Activated T-cell treated with anti-CD3 and anti-CD28 coated beads, Interleukin-2, amount 50 U/mL, for 24 hours (primary cell): ENCODE data around the gene KLF9.
A peak's percentile ranks its signal among the peaks of the same experiment; 100 is the strongest.

Experiments
- DNase-seq: peaks from one replicate; pipeline ENCODE4 v3.0.0-alpha.2; 2020
- H3K27ac Mint-ChIP-seq: 2 replicates; pipeline ENCODE4 v1.8.0; 2020; ENCODE audit warnings: mild to moderate bottlenecking, mixed read lengths
- H3K27me3 Mint-ChIP-seq: 2 replicates; pipeline ENCODE4 v1.8.0; 2020; ENCODE audit warnings: mixed read lengths
- H3K36me3 Mint-ChIP-seq: 2 replicates; pipeline ENCODE4 v1.8.0; 2020; ENCODE audit warnings: low read depth, mixed read lengths
- H3K4me1 Mint-ChIP-seq: 2 replicates; pipeline ENCODE4 v1.8.0; 2020; ENCODE audit warnings: low read depth, mixed read lengths
- H3K4me3 Mint-ChIP-seq: 2 replicates; pipeline ENCODE4 v1.8.0; 2020; ENCODE audit warnings: mild to moderate bottlenecking, moderate library complexity, mixed read lengths
- H3K9me3 Mint-ChIP-seq: 2 replicates; pipeline ENCODE4 v1.8.0; 2020; ENCODE audit warnings: mixed read lengths

The KLF9 gene

GRCh38 chr9:70438341-70438928 is 24.0 kb upstream of the KLF9 start:
- Mint-ChIP-seq H3K36me3 (no peaks in the 10 kb centered on the region), H3K4me3 (no peak overlapping the region), H3K27me3 (no peaks in the 10 kb centered on the region), H3K9me3 (no peaks in the 10 kb centered on the region), H3K27ac (peak overlapping the region; percentile 12), H3K4me1 (peaks cover 17% of the 10 kb centered on the region)
- no peak for DNase-seq

- no peak for DNase-seq
- Mint-ChIP-seq H3K4me1 (peaks cover 17% of the 10 kb centered on the region), H3K36me3 (no peaks in the 10 kb centered on the region), H3K9me3 (no peaks in the 10 kb centered on the region), H3K27me3 (no peaks in the 10 kb centered on the region), H3K27ac (no peak overlapping the region), H3K4me3 (no peak overlapping the region)
Observed at GRCh38 chr9:70435948-70436347, 21.5 kb upstream of the KLF9 start.

DNA sequence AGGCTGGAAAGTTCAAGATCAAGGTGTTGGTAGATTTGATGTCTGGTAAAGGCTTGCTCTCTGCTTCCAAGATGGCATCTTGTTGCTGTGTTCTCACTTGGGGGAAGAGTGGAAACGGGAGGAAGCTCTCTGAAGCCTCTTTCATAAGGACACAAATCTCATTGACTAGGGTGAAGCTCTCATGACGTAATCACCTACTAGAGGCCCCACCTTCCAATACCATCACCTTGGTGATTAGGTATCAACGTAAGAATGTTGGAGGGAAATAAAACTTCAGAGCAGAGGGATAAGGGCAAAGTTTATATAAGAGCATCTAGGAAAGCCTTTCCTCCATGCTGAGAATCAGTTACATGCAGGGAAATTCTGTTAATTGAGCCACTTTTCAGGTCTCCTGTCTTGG is 15.4 kb upstream of the KLF9 start:
- H3K9me3 Mint-ChIP-seq, result no peaks in the 10 kb centered on the region
- H3K27ac Mint-ChIP-seq, result no peak overlapping the region
- no peak for DNase-seq
- H3K4me1 Mint-ChIP-seq, result peaks cover 2% of the 10 kb centered on the region
- H3K36me3 Mint-ChIP-seq, result no peaks in the 10 kb centered on the region
- H3K27me3 Mint-ChIP-seq, result no peaks in the 10 kb centered on the region
- H3K4me3 Mint-ChIP-seq, result no peak overlapping the region

- no peak overlapping the region for H3K4me3 Mint-ChIP-seq
- no peak for DNase-seq
- no peaks in the 10 kb centered on the region for H3K27me3 Mint-ChIP-seq
- no peak overlapping the region for H3K27ac Mint-ChIP-seq
- no peaks in the 10 kb centered on the region for H3K9me3 Mint-ChIP-seq
- H3K4me1 Mint-ChIP-seq, result peaks cover 2% of the 10 kb centered on the region
- H3K36me3 Mint-ChIP-seq, result no peaks in the 10 kb centered on the region
Observed at GRCh38 chr9:70428781-70429180, 14.3 kb upstream of the KLF9 start.

- no peaks in the 10 kb centered on the region for H3K27me3 Mint-ChIP-seq
Observed at GRCh38 chr9:70427161-70427945, 12.9 kb upstream of the KLF9 start.

DNA sequence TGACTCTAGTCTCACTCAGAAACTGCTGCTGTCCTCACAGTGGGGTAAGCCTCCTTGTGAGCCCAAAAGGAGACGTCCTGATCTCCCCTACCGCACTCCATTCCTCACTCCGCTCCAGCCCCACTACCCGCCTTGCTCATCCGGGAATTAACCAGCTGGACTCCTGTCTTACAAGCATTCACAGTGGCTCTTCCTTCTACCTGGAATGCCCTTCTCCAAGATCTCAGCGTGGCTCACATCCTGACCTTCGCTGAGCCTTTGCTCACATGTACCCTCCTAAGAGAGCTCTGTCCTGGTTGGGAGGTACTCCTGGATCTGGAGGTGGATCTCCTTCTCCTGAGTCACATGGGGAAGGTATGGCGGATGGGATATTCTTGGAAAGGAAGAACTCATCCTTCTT is 10.7 kb upstream of the KLF9 start:
- no peak overlapping the region for H3K4me3 Mint-ChIP-seq
- H3K27me3 Mint-ChIP-seq, result no peaks in the 10 kb centered on the region

More at GRCh38 chr9:70427161-70427945, 12.9 kb upstream of the KLF9 start:
- DNase-seq, result no peak
- H3K36me3 Mint-ChIP-seq, result no peaks in the 10 kb centered on the region
- H3K27ac Mint-ChIP-seq, result no peak overlapping the region
- peaks cover 7% of the 10 kb centered on the region for H3K4me1 Mint-ChIP-seq
- H3K4me3 Mint-ChIP-seq, result no peak overlapping the region
- no peaks in the 10 kb centered on the region for H3K9me3 Mint-ChIP-seq

GRCh38 chr9:70422371-70423043 is 8.1 kb upstream of the KLF9 start:
- no peak for DNase-seq
- peaks cover 42% of the 10 kb centered on the region for H3K4me1 Mint-ChIP-seq
- H3K27ac Mint-ChIP-seq, result peak overlapping the region; percentile 100
- H3K9me3 Mint-ChIP-seq, result no peaks in the 10 kb centered on the region
- H3K4me3 Mint-ChIP-seq, result no peak overlapping the region
- peaks cover 2% of the 10 kb centered on the region for H3K36me3 Mint-ChIP-seq
- no peaks in the 10 kb centered on the region for H3K27me3 Mint-ChIP-seq

More for the DNA sequence above, 10.7 kb upstream of the KLF9 start:
- Mint-ChIP-seq H3K9me3 (no peaks in the 10 kb centered on the region), H3K27ac (no peak overlapping the region), H3K36me3 (no peaks in the 10 kb centered on the region), H3K4me1 (peaks cover 28% of the 10 kb centered on the region)
- DNase-seq, result no peak

GRCh38 chr9:70421272-70422180 is 7.1 kb upstream of the KLF9 start:
- Mint-ChIP-seq H3K36me3 (peaks cover 2% of the 10 kb centered on the region), H3K4me1 (peaks cover 43% of the 10 kb centered on the region), H3K27me3 (no peaks in the 10 kb centered on the region), H3K27ac (peak overlapping the region; percentile 100), H3K4me3 (peak overlapping the region; percentile 89), H3K9me3 (no peaks in the 10 kb centered on the region)
- DNase-seq, result peak; percentile 40

GRCh38 chr9:70420441-70421271 is 6.2 kb upstream of the KLF9 start:
- no peak for DNase-seq
- peak overlapping the region; percentile 100 for H3K27ac Mint-ChIP-seq
- H3K9me3 Mint-ChIP-seq, result no peaks in the 10 kb centered on the region
- peaks cover 43% of the 10 kb centered on the region for H3K4me1 Mint-ChIP-seq
- peak overlapping the region; percentile 89 for H3K4me3 Mint-ChIP-seq
- H3K27me3 Mint-ChIP-seq, result no peaks in the 10 kb centered on the region
- peaks cover 2% of the 10 kb centered on the region for H3K36me3 Mint-ChIP-seq

- Mint-ChIP-seq H3K36me3 (peaks cover 2% of the 10 kb centered on the region), H3K9me3 (no peaks in the 10 kb centered on the region), H3K27me3 (no peaks in the 10 kb centered on the region), H3K4me3 (peak overlapping the region; percentile 89), H3K4me1 (peaks cover 49% of the 10 kb centered on the region), H3K27ac (peak overlapping the region; percentile 100)
- DNase-seq, result peak; percentile 87
Observed at GRCh38 chr9:70419556-70420440, 5.3 kb upstream of the KLF9 start.

DNA sequence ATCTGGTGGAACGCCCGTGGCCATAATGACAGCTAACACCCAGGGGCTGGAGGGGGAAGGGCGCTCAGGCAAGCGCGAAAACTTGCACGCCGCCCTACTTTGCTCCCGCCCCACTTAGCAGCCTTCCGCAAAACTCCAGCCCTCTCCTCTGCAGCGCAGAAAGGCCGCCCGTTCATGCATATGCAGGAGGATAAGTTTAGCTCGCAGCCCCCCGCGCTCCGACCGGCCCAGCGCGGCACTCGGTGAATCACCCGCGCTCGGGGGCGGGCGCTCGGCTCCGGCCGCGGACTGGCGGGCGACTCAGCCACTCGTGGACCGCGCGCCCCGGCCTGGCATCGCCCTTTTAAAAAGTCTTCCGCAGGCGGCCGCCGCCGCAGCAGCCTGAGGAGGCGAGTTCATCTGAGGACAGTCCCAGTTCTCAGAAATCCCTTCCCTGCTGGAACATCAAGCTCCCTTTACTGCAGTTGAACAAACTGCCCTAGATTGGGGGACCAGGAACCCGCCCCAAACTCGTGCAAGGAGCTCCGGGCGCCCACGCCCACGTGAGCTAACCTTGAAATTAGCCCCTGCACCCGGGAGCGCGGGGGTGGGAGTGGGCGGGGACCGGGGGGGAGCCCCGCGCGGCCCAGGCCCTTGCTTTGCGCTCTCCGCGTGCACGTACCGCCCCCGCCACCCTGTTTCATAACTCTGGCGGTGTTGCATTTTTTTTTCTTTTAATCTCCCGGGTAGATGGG is 4.5 kb upstream of the KLF9 start:
- peak; percentile 90 for DNase-seq
- Mint-ChIP-seq H3K36me3 (peaks cover 2% of the 10 kb centered on the region), H3K27me3 (no peaks in the 10 kb centered on the region), H3K4me1 (peaks cover 57% of the 10 kb centered on the region), H3K4me3 (peak overlapping the region; percentile 89), H3K27ac (peak overlapping the region; percentile 100), H3K9me3 (no peaks in the 10 kb centered on the region)

DNA sequence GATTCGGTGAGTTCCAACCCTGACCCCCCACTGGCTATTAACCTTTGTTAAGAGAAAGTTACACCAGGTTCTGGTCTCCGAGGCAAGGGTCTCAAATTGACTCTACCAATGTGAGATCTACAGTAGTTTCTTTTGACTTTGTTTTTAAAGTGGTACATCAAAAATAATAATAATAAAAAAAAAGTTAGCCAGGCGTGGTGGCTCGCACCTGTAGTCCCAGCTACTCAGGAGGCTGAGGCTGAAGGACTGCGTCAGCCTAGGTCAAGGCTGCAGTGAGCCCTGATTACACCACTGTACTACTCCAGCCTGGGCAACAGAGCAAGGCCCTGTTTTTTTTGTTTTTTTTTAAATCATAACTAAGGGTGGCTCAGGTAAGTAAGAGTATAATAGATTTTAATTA is 1.0 kb upstream of the KLF9 start:
- Mint-ChIP-seq H3K27ac (no peak overlapping the region), H3K36me3 (peaks cover 25% of the 10 kb centered on the region)

More for the DNA sequence above, 1.0 kb upstream of the KLF9 start:
- Mint-ChIP-seq H3K9me3 (no peaks in the 10 kb centered on the region), H3K4me1 (peaks cover 45% of the 10 kb centered on the region), H3K27me3 (no peaks in the 10 kb centered on the region), H3K4me3 (no peak overlapping the region)
- DNase-seq, result no peak
